OCI-LY3 (cell line): ENCODE measurements around the gene IRF9.

Experiments
- EZH2phosphoT487 ChIP-seq: fragments of 200-600 bp; shearing (Covaris generic); IDR thresholded peaks from 2 replicates; pipeline ENCODE4 v1.6.1; 2018; ENCODE audit warnings: antibody characterized with exemption, mixed run types, low read depth
- TF ChIP-seq, protein P1 (sequence below): fragments of 200-600, 300-600 bp; sonication (generic); IDR thresholded peaks from 2 replicates; pipeline ENCODE4 v1.5.1; 2014; ENCODE audit warnings: antibody characterized with exemption, low read length, low read depth

DNA sequence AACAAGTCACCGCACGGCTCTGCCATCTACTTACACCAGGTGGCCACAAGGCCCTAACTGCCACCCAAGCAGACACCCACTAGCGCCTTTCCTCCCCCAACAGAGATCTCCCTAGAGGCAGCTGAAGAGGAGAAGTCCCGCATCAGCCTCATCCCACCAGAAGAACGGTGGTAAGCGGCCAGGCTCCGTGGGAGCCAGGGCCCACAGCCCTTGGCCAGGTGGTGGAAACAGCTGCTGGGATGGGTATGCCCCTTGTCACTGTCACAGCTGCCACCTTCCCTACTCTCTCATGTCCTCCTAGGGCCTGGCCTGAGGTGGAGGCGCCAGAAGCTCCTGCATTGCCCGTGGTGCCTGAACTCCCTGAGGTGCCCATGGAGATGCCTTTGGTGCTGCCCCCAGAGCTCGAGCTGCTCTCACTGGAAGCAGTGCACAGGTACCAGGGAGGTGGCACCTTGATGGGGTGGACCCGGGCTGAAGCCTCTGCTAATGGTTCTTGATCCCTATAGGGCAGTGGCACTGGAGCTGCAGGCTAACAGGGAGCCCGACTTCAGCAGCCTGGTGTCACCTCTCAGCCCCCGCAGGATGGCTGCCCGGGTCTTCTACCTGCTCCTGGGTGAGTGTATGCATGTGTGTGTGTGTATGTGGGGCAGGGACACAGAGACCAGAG is 18.4 kb downstream of the IRF9 start:
- TF ChIP-seq, protein P1, sequence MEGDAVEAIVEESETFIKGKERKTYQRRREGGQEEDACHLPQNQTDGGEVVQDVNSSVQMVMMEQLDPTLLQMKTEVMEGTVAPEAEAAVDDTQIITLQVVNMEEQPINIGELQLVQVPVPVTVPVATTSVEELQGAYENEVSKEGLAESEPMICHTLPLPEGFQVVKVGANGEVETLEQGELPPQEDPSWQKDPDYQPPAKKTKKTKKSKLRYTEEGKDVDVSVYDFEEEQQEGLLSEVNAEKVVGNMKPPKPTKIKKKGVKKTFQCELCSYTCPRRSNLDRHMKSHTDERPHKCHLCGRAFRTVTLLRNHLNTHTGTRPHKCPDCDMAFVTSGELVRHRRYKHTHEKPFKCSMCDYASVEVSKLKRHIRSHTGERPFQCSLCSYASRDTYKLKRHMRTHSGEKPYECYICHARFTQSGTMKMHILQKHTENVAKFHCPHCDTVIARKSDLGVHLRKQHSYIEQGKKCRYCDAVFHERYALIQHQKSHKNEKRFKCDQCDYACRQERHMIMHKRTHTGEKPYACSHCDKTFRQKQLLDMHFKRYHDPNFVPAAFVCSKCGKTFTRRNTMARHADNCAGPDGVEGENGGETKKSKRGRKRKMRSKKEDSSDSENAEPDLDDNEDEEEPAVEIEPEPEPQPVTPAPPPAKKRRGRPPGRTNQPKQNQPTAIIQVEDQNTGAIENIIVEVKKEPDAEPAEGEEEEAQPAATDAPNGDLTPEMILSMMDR: no peak
- no peak for TF ChIP-seq EZH2phosphoT487
